Left renal pelvis (tissue), 4 donors: Measurements from ENCODE around the gene TAOK3. TPM values are rescaled to one million over a fixed set of nuclear protein-coding genes. Genes with fewer than 3 reads are reported as not detected.
"Not testable (repeated sequence)": the region's sequence is repeated elsewhere in the genome, so short reads cannot be mapped to it uniquely, and the experiment has no call there.

Experiments
- DNase-seq, 4 donors: peaks; one replicate each; pipeline ENCODE4 v3.0.0-alpha.2; 2013; ENCODE audit warnings: low read depth in 4 of 4, low spot score in 3 of 4
- polyA plus RNA-seq, 4 donors: library from polyadenylated mRNA; unstranded; fragments of 120-200 nt; gene quantifications; one replicate each; pipeline ENCODE4 v1.2.1, GENCODE V29; 2013; ENCODE audit not compliant: insufficient read length in 4 of 4

Gene TAOK3
- polyA plus RNA-seq, 4 donors, result 29.1 to 35.9 (median 32.2) TPM

- no peak for DNase-seq
These were observed 1.5 kb upstream of the TAOK3 start for GRCh38 chr12:118374126-118374725.

- DNase-seq, result no peak
These were observed 909 bp upstream of the TAOK3 start for GRCh38 chr12:118373616-118374015.

DNA sequence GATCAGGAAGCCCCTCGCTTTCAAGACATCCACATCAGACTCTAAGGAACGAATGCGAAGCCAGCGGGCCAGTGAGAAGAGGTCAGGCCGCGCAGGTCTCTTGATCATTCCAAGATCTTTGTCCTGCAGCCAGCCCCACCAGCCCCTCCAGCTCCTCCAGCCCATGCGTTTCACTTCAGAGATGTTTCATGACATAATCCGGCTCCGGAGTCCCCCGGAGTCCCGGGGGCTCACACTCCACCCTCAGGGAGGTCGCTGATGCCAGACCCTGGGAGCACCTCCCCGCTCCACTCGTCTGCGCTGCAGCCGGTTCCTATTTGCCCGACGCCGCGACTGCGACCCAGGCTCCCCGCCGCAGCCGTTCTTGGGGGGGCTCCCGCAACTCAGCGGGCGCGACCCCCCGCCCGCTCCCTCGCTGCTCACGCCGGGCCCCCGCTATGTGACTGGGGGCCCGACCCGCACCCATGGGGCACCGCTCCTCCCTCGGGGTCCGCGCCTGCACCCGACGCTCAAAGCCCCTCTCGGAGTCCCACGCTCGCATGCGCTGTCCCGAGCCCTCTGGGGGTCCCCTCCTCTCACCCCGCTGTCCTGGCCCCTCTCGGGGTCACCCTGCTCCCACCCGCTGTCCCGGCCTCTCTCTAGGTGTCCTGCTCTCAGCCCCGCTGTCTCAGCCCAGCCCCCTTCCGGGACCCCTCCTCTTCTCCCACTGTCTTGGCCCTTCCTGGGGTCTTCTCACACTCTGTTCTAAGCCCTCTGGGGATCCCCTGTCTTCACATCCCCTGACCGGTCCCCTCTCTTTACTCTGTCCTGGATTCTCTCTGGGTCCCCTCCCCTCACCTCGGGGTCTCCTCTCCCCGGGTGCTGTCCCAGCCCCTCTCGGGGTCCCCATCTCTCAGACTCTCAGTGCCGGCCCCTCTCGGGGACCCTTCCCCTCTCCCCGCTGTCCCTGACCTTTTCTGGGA, 1.1 kb downstream of the TAOK3 start:
- no peak for DNase-seq

DNA sequence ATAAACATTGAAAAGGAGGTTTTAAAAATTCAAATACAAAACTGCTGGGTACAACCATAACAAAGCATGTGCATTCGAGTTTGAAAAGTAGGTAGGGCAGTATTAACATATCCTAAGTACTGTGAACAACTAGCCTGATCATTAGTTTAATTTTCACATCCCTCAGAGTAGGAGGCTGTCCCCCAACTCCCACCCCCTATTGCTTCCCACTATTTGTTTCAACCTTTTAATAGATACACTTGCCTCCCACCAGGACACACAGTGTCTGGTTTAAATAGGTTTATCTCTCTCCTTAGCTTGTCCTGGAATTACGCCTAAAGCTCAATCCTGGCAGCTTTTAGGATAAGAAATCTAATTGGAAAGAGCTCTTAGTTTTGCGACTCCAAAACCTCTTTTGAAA, 2.1 kb downstream of the TAOK3 start:
- DNase-seq, result no peak

GRCh38 chr12:118368821-118369220, 3.9 kb downstream of the TAOK3 start:
- no peak for DNase-seq

- DNase-seq, result no peak
These were observed 10.8 kb downstream of the TAOK3 start for GRCh38 chr12:118361889-118362288.

DNA sequence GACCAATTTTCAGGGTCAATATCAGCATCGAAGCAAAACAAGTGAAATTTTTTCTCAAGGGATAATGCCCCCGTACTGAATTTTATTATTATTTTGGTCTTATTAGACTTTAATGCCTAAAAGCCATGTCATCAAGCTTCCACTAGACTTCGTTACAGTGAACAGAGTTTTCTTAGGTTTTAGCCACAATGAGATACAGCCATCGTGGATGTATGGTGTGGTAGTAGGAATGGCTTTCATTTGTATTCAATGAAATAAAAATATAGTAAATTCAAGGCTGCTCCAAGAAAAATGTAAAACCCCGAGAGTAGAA, 11.7 kb downstream of the TAOK3 start:
- no peak for DNase-seq

GRCh38 chr12:118359541-118359915, 13.2 kb downstream of the TAOK3 start:
- DNase-seq, result no peak

GRCh38 chr12:118358612-118359540, 13.8 kb downstream of the TAOK3 start:
- DNase-seq, result no peak

DNA sequence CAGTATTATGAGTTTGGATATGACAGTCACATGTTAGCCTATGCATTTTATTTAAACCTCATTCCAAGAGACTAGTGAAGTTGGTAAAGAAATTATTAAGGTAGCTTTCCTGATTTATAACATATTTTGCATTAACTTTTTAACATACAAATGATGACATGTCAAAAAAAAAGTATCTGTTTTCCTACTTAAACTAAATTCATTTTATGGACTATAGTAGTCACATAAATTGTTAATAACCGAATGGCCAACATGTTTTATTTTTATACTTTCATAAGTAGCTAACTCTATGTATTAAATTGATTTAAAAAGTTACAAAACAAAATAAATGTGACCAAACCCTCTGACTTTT, 14.7 kb downstream of the TAOK3 start:
- no peak for DNase-seq

GRCh38 chr12:118357257-118358007, 15.3 kb downstream of the TAOK3 start:
- no peak for DNase-seq

DNA sequence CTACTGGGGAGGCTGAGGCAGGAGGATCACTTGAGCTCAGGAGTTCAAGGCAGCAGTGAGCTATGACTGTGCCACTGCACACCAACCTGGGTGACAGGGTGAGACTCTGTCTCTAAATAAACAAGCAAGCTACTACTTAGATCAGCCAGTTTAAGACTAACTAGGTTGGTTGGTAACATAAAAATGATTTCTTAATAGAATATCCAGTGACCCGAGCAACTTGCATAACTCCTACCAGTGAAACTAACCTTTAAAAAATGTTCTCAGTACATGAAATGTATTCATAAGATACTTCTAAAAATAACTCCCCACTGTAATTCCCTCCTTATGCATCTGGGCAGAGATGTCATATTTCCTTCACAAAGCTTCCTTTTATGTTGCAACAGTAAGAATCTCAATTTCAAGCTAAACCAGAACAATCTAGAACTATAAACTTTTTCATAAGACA, 15.9 kb downstream of the TAOK3 start:
- DNase-seq, result no peak

- no peak for DNase-seq
These were observed 16.9 kb downstream of the TAOK3 start for GRCh38 chr12:118355843-118356242.

DNA sequence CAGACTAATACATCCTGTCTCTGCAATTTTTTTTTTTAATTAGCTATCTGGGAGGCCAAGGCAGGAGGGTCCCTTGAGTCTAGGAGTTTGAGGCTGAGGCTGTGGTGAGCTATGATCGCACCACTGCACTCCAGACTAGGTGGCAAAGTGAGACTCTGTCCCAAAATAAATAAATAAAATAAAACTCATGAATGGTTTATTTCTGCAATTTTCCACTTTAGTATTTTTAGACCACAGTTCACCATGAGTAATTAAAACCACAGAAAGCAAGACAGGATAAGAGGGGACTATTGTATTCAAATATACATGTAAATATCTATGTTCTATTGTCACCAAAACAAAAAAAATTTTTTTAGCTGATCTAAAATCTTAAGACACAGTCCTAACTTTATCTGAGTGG, 17.8 kb downstream of the TAOK3 start:
- no peak for DNase-seq

- not testable (repeated sequence) for DNase-seq
These were observed 18.2 kb downstream of the TAOK3 start for GRCh38 chr12:118354503-118354902.

DNA sequence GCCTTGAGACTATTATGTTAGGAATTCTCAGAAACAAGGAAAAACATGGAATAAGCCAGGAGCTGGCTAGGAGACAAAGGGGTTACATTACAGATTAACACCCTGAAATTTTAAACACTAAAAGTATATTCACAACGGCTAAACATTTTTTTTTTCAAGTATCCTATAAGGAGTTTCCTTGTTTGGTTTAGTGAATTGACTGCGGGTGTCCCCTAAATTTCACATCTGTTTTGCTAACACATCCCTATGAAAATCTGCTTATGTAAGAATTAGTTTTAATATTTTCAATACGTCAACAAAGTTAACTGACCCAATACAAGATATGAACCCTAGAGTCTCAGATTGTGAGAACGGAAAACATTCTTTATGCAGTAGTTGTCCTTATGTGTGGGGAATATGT, 19.0 kb downstream of the TAOK3 start:
- DNase-seq, result no peak

DNA sequence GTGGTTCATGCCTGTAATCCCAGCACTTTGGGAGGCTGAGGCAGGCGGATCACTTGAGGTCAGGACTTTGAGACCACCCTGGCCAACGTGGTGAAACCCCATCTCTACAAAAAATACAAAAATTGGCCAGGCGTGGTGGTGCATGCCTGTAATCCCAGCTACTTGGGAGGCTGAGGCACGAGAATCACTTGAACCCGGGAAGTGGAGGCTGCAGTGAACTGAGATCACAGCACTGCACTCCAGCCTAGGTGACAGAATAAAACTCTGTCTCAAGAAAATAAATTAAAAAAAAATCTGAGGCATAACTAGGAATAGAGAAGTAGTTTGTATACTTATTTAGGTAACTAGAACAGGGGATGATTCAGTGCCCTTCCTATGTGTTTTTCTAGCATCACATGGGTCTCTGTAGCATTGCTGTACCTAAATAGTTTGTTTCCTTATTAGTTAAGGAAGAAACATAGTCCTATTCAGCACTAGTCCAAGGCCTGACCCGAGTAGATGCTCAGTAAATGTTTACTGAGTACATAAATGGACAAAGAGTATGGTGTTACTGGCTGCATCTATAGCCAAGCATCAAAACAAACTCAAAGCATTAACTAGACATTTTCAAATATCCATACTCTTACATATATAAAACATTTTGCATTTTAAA, 21.7 kb downstream of the TAOK3 start:
- no peak for DNase-seq

DNA sequence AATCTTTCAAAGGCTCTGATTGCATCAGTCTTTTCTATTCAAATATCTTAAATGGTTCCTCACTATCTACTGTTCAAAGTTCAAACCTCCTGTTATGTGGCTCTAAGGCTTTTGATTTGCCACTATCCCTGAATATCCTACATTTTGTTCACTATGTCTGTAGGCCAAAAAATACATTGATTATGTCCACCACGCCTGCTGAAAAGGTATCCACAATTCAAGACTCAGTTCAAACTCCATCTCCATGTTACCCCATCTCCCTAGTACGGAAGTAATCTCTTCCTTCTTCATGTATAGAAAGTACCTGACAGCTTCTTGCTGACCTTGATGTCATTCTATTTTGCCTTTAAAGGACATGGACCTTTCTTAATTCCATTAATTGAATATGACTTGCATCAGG, 24.8 kb downstream of the TAOK3 start:
- no peak for DNase-seq

GRCh38 chr12:118346895-118347294, 25.8 kb downstream of the TAOK3 start:
- no peak for DNase-seq

DNA sequence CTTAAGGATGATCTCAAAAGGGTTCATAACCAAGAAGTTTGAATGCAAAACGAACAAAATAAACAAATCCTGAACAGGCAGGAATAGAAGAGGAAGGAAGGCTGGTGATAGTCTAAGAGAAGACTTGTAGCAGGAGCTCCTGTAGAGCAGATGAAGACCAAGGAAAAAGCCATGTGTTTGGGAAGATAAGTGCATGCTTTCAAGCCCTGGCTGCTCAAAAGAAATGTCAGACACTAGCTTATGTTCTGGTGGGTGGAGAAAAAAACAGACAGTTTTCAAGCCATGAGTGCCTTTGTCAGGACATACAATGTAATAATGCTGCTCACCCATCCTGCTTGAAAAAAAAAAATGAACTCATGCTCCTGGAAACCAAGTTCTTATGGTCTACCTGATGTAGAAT, 27.4 kb downstream of the TAOK3 start:
- no peak for DNase-seq
